IgD-negative memory B cell (primary cell): ENCODE measurements around the gene NUTM1. TPM values are rescaled to one million over a fixed set of nuclear protein-coding genes. Genes with fewer than 3 reads are reported as not detected.

ENCODE experiments used
- H3K27ac Mint-ChIP-seq, 3 donors: one replicate each; pipeline ENCODE4 v1.8.0; 2020 to 2022; ENCODE audit warnings: mild to moderate bottlenecking in 3 of 3, mixed read lengths in 3 of 3, moderate library complexity in 1 of 3
- H3K27me3 Mint-ChIP-seq: one replicate; pipeline ENCODE4 v1.8.0; 2021; ENCODE audit warnings: mixed read lengths
- H3K36me3 Mint-ChIP-seq: one replicate; pipeline ENCODE4 v1.8.0; 2020; ENCODE audit warnings: mild to moderate bottlenecking, mixed read lengths
- H3K4me1 Mint-ChIP-seq, 3 donors: one replicate each; pipeline ENCODE4 v1.8.0; 2020 to 2022; ENCODE audit warnings: mixed read lengths in 3 of 3, mild to moderate bottlenecking in 1 of 3
- H3K4me3 Mint-ChIP-seq, 4 donors: one replicate each; pipeline ENCODE4 v1.8.0; 2020 to 2022; ENCODE audit warnings: mild to moderate bottlenecking in 4 of 4, mixed read lengths in 4 of 4, moderate library complexity in 3 of 4
- H3K9me3 Mint-ChIP-seq, 3 donors: one replicate each; pipeline ENCODE4 v1.8.0; 2020 to 2021; ENCODE audit warnings: mixed read lengths in 3 of 3, mild to moderate bottlenecking in 1 of 3
- polyA plus RNA-seq: library from polyadenylated mRNA; unstranded; fragments of 300-500 nt; fragmentation: Illumina TruSeq; gene quantifications from one replicate; pipeline ENCODE4 v1.2.3, GENCODE V29; 2021

NUTM1 gene
- not detected for polyA plus RNA-seq

- Mint-ChIP-seq H3K9me3 (no peaks in the 10 kb centered on the region), H3K4me3 (peak within 1 kb of the TSS in 2 of 4 donors; percentile 87 to 89), H3K27me3 (no peaks in the 10 kb centered on the region), H3K4me1 (peaks cover 3 to 19% (median 12%) of the 10 kb centered on the region in 3 donors), H3K27ac (peak within 1 kb of the TSS in 1 of 3 donors; percentile 74), H3K36me3 (peaks cover 6% of the 10 kb centered on the region)
Measured at GRCh38 chr15:34342737-34343575, at the start of gene NUTM1, which contains the start of gene NOP10. NUTM1 (plus strand) TSS chr15:34343315; CDS start chr15:34343697, 382 bp downstream. NOP10 (minus strand) TSS chr15:34343136; CDS start chr15:34343073, 63 bp downstream.

- peaks cover 16 to 38% (median 33%) of the 10 kb centered on the region in 3 donors for H3K4me1 Mint-ChIP-seq
- peaks cover 4% of the 10 kb centered on the region for H3K36me3 Mint-ChIP-seq
- no peaks in the 10 kb centered on the region for H3K9me3 Mint-ChIP-seq
- H3K4me3 Mint-ChIP-seq = no peak overlapping the region
- H3K27me3 Mint-ChIP-seq = no peaks in the 10 kb centered on the region
- peak overlapping the region in 1 of 3 donors; percentile 58 for H3K27ac Mint-ChIP-seq
Measured at GRCh38 chr15:34297059-34297458, 46.1 kb upstream of the NUTM1 start.

- H3K36me3 Mint-ChIP-seq = peaks cover 6% of the 10 kb centered on the region
- no peak overlapping the region for H3K27ac Mint-ChIP-seq
- no peaks in the 10 kb centered on the region for H3K27me3 Mint-ChIP-seq
Measured at GRCh38 chr15:34301058-34301457, 42.1 kb upstream of the NUTM1 start.

GRCh38 chr15:34304613-34305012, 38.5 kb upstream of the NUTM1 start:
- peaks cover 10 to 49% (median 30%) of the 10 kb centered on the region in 3 donors for H3K4me1 Mint-ChIP-seq
- H3K36me3 Mint-ChIP-seq = peaks cover 6% of the 10 kb centered on the region
- no peak overlapping the region for H3K27ac Mint-ChIP-seq
- H3K9me3 Mint-ChIP-seq = no peaks in the 10 kb centered on the region
- H3K27me3 Mint-ChIP-seq = no peaks in the 10 kb centered on the region
- H3K4me3 Mint-ChIP-seq = no peak overlapping the region

More at GRCh38 chr15:34301058-34301457, 42.1 kb upstream of the NUTM1 start:
- H3K9me3 Mint-ChIP-seq = no peaks in the 10 kb centered on the region
- H3K4me1 Mint-ChIP-seq = peaks cover 17 to 53% (median 51%) of the 10 kb centered on the region in 3 donors
- H3K4me3 Mint-ChIP-seq = no peak overlapping the region

- Mint-ChIP-seq H3K9me3 (no peaks in the 10 kb centered on the region), H3K27me3 (no peaks in the 10 kb centered on the region), H3K36me3 (peaks cover 6% of the 10 kb centered on the region), H3K27ac (no peak overlapping the region), H3K4me3 (no peak overlapping the region), H3K4me1 (peaks cover 12 to 42% (median 21%) of the 10 kb centered on the region in 3 donors)
Measured at GRCh38 chr15:34311563-34311962, 31.6 kb upstream of the NUTM1 start.

GRCh38 chr15:34314491-34315490, 28.3 kb upstream of the NUTM1 start:
- no peak overlapping the region for H3K27ac Mint-ChIP-seq
- H3K4me1 Mint-ChIP-seq = peaks cover 23 to 43% (median 34%) of the 10 kb centered on the region in 3 donors
- no peaks in the 10 kb centered on the region for H3K27me3 Mint-ChIP-seq
- no peaks in the 10 kb centered on the region for H3K9me3 Mint-ChIP-seq
- peaks cover 3% of the 10 kb centered on the region for H3K36me3 Mint-ChIP-seq
- peak overlapping the region in 2 of 4 donors; percentile 5 to 37 for H3K4me3 Mint-ChIP-seq

- H3K27ac Mint-ChIP-seq = peak overlapping the region; percentile 40 to 84 (median 60)
- peaks cover 5% of the 10 kb centered on the region for H3K36me3 Mint-ChIP-seq
- no peaks in the 10 kb centered on the region for H3K9me3 Mint-ChIP-seq
- H3K27me3 Mint-ChIP-seq = no peaks in the 10 kb centered on the region
- H3K4me3 Mint-ChIP-seq = peak overlapping the region; percentile 81 to 97 (median 91)
- peaks cover 42 to 48% (median 43%) of the 10 kb centered on the region in 3 donors for H3K4me1 Mint-ChIP-seq
Measured at GRCh38 chr15:34318277-34319079, 24.6 kb upstream of the NUTM1 start.

- H3K36me3 Mint-ChIP-seq = peaks cover 1% of the 10 kb centered on the region
- H3K4me3 Mint-ChIP-seq = peak overlapping the region in 1 of 4 donors; percentile 11
- H3K9me3 Mint-ChIP-seq = no peaks in the 10 kb centered on the region
- H3K27me3 Mint-ChIP-seq = no peaks in the 10 kb centered on the region
- no peak overlapping the region for H3K27ac Mint-ChIP-seq
- H3K4me1 Mint-ChIP-seq = peaks cover 49 to 60% (median 56%) of the 10 kb centered on the region in 3 donors
Measured at GRCh38 chr15:34323217-34323616, 19.9 kb upstream of the NUTM1 start.

- peak overlapping the region in 1 of 4 donors; percentile 50 for H3K4me3 Mint-ChIP-seq
- no peak overlapping the region for H3K27ac Mint-ChIP-seq
- peaks cover 1% of the 10 kb centered on the region for H3K36me3 Mint-ChIP-seq
- no peaks in the 10 kb centered on the region for H3K27me3 Mint-ChIP-seq
- H3K9me3 Mint-ChIP-seq = no peaks in the 10 kb centered on the region
- peaks cover 54 to 67% (median 58%) of the 10 kb centered on the region in 3 donors for H3K4me1 Mint-ChIP-seq
Measured at GRCh38 chr15:34324933-34325332, 18.2 kb upstream of the NUTM1 start.

- Mint-ChIP-seq H3K27me3 (no peaks in the 10 kb centered on the region), H3K27ac (peak overlapping the region in 2 of 3 donors; percentile 57 to 94), H3K36me3 (peaks cover 1% of the 10 kb centered on the region), H3K4me1 (peaks cover 54 to 66% (median 57%) of the 10 kb centered on the region in 3 donors), H3K9me3 (no peaks in the 10 kb centered on the region), H3K4me3 (peak overlapping the region in 2 of 4 donors; percentile 25 to 63)
Measured at GRCh38 chr15:34325368-34325767, 17.7 kb upstream of the NUTM1 start.

GRCh38 chr15:34327906-34328305, 15.2 kb upstream of the NUTM1 start:
- Mint-ChIP-seq H3K27me3 (no peaks in the 10 kb centered on the region), H3K4me3 (peak overlapping the region; percentile 64 to 81 (median 68))

GRCh38 chr15:34329006-34329405, 14.1 kb upstream of the NUTM1 start:
- H3K27me3 Mint-ChIP-seq = no peaks in the 10 kb centered on the region
- peaks cover 3% of the 10 kb centered on the region for H3K36me3 Mint-ChIP-seq
- H3K27ac Mint-ChIP-seq = peak overlapping the region; percentile 76 to 95 (median 86)
- H3K4me3 Mint-ChIP-seq = peak overlapping the region; percentile 62 to 85 (median 68)
- H3K9me3 Mint-ChIP-seq = no peaks in the 10 kb centered on the region
- peaks cover 66% of the 10 kb centered on the region in 3 donors for H3K4me1 Mint-ChIP-seq

More at GRCh38 chr15:34327906-34328305, 15.2 kb upstream of the NUTM1 start:
- Mint-ChIP-seq H3K27ac (peak overlapping the region; percentile 76 to 95 (median 94)), H3K36me3 (peaks cover 3% of the 10 kb centered on the region), H3K9me3 (no peaks in the 10 kb centered on the region), H3K4me1 (peaks cover 63 to 67% (median 66%) of the 10 kb centered on the region in 3 donors)

- Mint-ChIP-seq H3K4me1 (peaks cover 61 to 68% (median 66%) of the 10 kb centered on the region in 3 donors), H3K9me3 (no peaks in the 10 kb centered on the region), H3K27ac (peak overlapping the region in 2 of 3 donors; percentile 76 to 82), H3K27me3 (no peaks in the 10 kb centered on the region), H3K36me3 (peaks cover 3% of the 10 kb centered on the region), H3K4me3 (peak overlapping the region in 3 of 4 donors; percentile 66 to 82 (median 79))
Measured at GRCh38 chr15:34330279-34330678, 12.8 kb upstream of the NUTM1 start.

GRCh38 chr15:34331809-34332208, 11.3 kb upstream of the NUTM1 start:
- peaks cover 6% of the 10 kb centered on the region for H3K36me3 Mint-ChIP-seq
- H3K4me3 Mint-ChIP-seq = peak overlapping the region in 3 of 4 donors; percentile 5 to 66 (median 61)
- H3K27me3 Mint-ChIP-seq = no peaks in the 10 kb centered on the region

More at GRCh38 chr15:34331809-34332208, 11.3 kb upstream of the NUTM1 start:
- H3K27ac Mint-ChIP-seq = peak overlapping the region; percentile 82 to 93 (median 86)
- H3K9me3 Mint-ChIP-seq = no peaks in the 10 kb centered on the region
- H3K4me1 Mint-ChIP-seq = peaks cover 54 to 71% (median 59%) of the 10 kb centered on the region in 3 donors
